H9 (cell line): Measurements from ENCODE around the gene PDGFB. TPM values are rescaled to one million over a fixed set of nuclear protein-coding genes. Genes with fewer than 3 reads are reported as not detected.

Experiments used
- DNase-seq: peaks from one replicate; pipeline ENCODE4 v3.0.0-alpha.2; 2017
- H2AFZ ChIP-seq: one replicate; pipeline ENCODE4 v1.6.1; 2013; ENCODE audit warnings: mild to moderate bottlenecking, low read length, control low read depth, moderate library complexity
- H2AK5ac ChIP-seq: 2 replicates; pipeline ENCODE4 v1.6.1; 2013; ENCODE audit warnings: low read length, control low read depth, mixed read lengths; ENCODE audit not compliant: insufficient read length
- H2BK120ac ChIP-seq: one replicate; pipeline ENCODE4 v1.6.1; 2013; ENCODE audit warnings: low read depth, mild to moderate bottlenecking, low read length, control low read depth, inconsistent platforms; ENCODE audit not compliant: poor library complexity, severe bottlenecking
- H2BK12ac ChIP-seq: 2 replicates; pipeline ENCODE4 v1.6.1; 2013; ENCODE audit warnings: low read length, control low read depth, mixed read lengths, low read depth; ENCODE audit not compliant: insufficient read length
- H2BK15ac ChIP-seq: 2 replicates; pipeline ENCODE4 v1.6.1; 2013; ENCODE audit warnings: low read depth, low read length, control low read depth
- H2BK20ac ChIP-seq: one replicate; pipeline ENCODE4 v1.6.1; 2013; ENCODE audit warnings: low read depth, mild to moderate bottlenecking, low read length, control low read depth, inconsistent platforms; ENCODE audit not compliant: poor library complexity, severe bottlenecking
- H2BK5ac ChIP-seq: 2 replicates; pipeline ENCODE4 v1.6.1; 2013; ENCODE audit warnings: low read length, control low read depth, mixed read lengths; ENCODE audit not compliant: insufficient read length
- H3K14ac ChIP-seq: 2 replicates; pipeline ENCODE4 v1.6.1; 2013; ENCODE audit warnings: low read length, control low read depth; ENCODE audit not compliant: insufficient read depth
- H3K18ac ChIP-seq: 2 replicates; pipeline ENCODE4 v1.6.1; 2013; ENCODE audit warnings: low read depth, mild to moderate bottlenecking, mixed read lengths, low read length, control low read depth; ENCODE audit not compliant: insufficient read length
- H3K23ac ChIP-seq: 2 replicates; pipeline ENCODE4 v1.6.1; 2013; ENCODE audit warnings: low read length, control low read depth, mixed read lengths, low read depth; ENCODE audit not compliant: insufficient read length
- H3K23me2 ChIP-seq: 2 replicates; pipeline ENCODE4 v1.6.1; 2013; ENCODE audit warnings: low read depth, mild to moderate bottlenecking, mixed read lengths, low read length, control low read depth; ENCODE audit not compliant: insufficient read length, poor library complexity, severe bottlenecking
- H3K27ac ChIP-seq: 2 replicates; pipeline ENCODE4 v1.5.1; 2013; ENCODE audit warnings: low read length, control low read depth, mixed read lengths, low read depth; ENCODE audit not compliant: insufficient read length
- H3K27me3 ChIP-seq: 2 replicates; pipeline ENCODE4 v1.6.1; 2013; ENCODE audit warnings: low read length, control low read depth, inconsistent platforms; ENCODE audit not compliant: insufficient read depth
- H3K4ac ChIP-seq: 2 replicates; pipeline ENCODE4 v1.6.1; 2013; ENCODE audit warnings: low read depth, mild to moderate bottlenecking, control low read depth, inconsistent platforms, low read length, moderate library complexity
- H3K4me1 ChIP-seq: 2 replicates; pipeline ENCODE4 v1.6.1; 2013; ENCODE audit warnings: low read length, control low read depth, inconsistent platforms; ENCODE audit not compliant: insufficient read depth
- H3K4me2 ChIP-seq: 2 replicates; pipeline ENCODE4 v1.6.1; 2013; ENCODE audit warnings: low read length, control low read depth, mixed read lengths; ENCODE audit not compliant: insufficient read length, insufficient read depth
- H3K56ac ChIP-seq: 2 replicates; pipeline ENCODE4 v1.6.1; 2013; ENCODE audit warnings: low read depth, mild to moderate bottlenecking, mixed read lengths, low read length, control low read depth; ENCODE audit not compliant: insufficient read length
- H3K79me1 ChIP-seq: 2 replicates; pipeline ENCODE4 v1.6.1; 2013; ENCODE audit warnings: low read depth, mild to moderate bottlenecking, moderate library complexity, low read length, control low read depth, inconsistent platforms; ENCODE audit not compliant: insufficient read depth, poor library complexity, severe bottlenecking
- H3K79me2 ChIP-seq: 2 replicates; pipeline ENCODE4 v1.6.1; 2013; ENCODE audit warnings: low read length, control low read depth, inconsistent platforms; ENCODE audit not compliant: insufficient read depth
- H3K9ac ChIP-seq: 2 replicates; pipeline ENCODE4 v1.6.1; 2013; ENCODE audit warnings: low read length, control low read depth, mixed read lengths; ENCODE audit not compliant: insufficient read length; ENCODE audit errors: extremely low read depth
- H3K9me3 ChIP-seq: one replicate; pipeline ENCODE4 v1.6.1; 2013; ENCODE audit warnings: low read depth, low read length, inconsistent platforms; ENCODE audit not compliant: control insufficient read depth
- H3T11ph ChIP-seq: one replicate; pipeline ENCODE4 v1.6.1; 2013; ENCODE audit warnings: mild to moderate bottlenecking, low read length, control low read depth, inconsistent platforms
- H4K20me1 ChIP-seq: one replicate; pipeline ENCODE4 v1.6.1; 2013; ENCODE audit not compliant: control insufficient read depth, insufficient read length, insufficient read depth
- H4K5ac ChIP-seq: 2 replicates; pipeline ENCODE4 v1.6.1; 2013; ENCODE audit warnings: low read depth, mild to moderate bottlenecking, mixed read lengths, low read length, control low read depth; ENCODE audit not compliant: insufficient read length
- H4K8ac ChIP-seq: replicated peaks from 2 replicates; pipeline ENCODE4 v1.6.1; 2013; ENCODE audit warnings: low read length, control low read depth, mixed read lengths, low read depth; ENCODE audit not compliant: insufficient read length
- H4K91ac ChIP-seq: 2 replicates; pipeline ENCODE4 v1.6.1; 2013; ENCODE audit warnings: low read depth, mild to moderate bottlenecking, moderate library complexity, mixed read lengths, low read length, control low read depth; ENCODE audit not compliant: insufficient read length
- H3K27ac Mint-ChIP-seq, 3 experiments: 2 replicates in 2 of 3; 3 replicates in 1 of 3; pipeline ENCODE4 v1.8.0; 2020 to 2021; ENCODE audit warnings: mixed read lengths in 3 of 3, mild to moderate bottlenecking in 1 of 3, moderate library complexity in 1 of 3
- H3K27me3 Mint-ChIP-seq: 2 replicates; pipeline ENCODE4 v1.8.0; 2021; ENCODE audit warnings: low read depth, mild to moderate bottlenecking, moderate library complexity, mixed read lengths
- H3K36me3 Mint-ChIP-seq, 3 experiments: 2 replicates in 2 of 3; 3 replicates in 1 of 3; pipeline ENCODE4 v1.8.0; 2020 to 2021; ENCODE audit warnings: low read depth in 3 of 3, mixed read lengths in 3 of 3; ENCODE audit not compliant: insufficient read depth in 1 of 3
- H3K4me1 Mint-ChIP-seq, 2 experiments: 2 replicates each; pipeline ENCODE4 v1.8.0; 2020; ENCODE audit warnings: mixed read lengths in 2 of 2
- H3K4me3 Mint-ChIP-seq, 2 experiments: 2 replicates in 1 of 2; 3 replicates in 1 of 2; pipeline ENCODE4 v1.8.0; 2020 to 2021; ENCODE audit warnings: mild to moderate bottlenecking in 2 of 2, mixed read lengths in 2 of 2, moderate library complexity in 1 of 2
- H3K9me3 Mint-ChIP-seq, 2 experiments: 2 replicates in 1 of 2; 3 replicates in 1 of 2; pipeline ENCODE4 v1.8.0; 2020; ENCODE audit warnings: mild to moderate bottlenecking in 2 of 2, mixed read lengths in 2 of 2, moderate library complexity in 1 of 2
- WGBS: extraction: QIAGEN DNeasy Blood & Tissue Kit; methylation state at CpG from one replicate; pipeline ENCODE4 v1.1.7; 2013; ENCODE audit warnings: missing lambda C conversion rate, low lambda C conversion rate, mixed read lengths; ENCODE audit not compliant: insufficient read length; ENCODE audit errors: extremely low coverage; 5-methylcytosine and 5-hydroxymethylcytosine counted together
- total RNA-seq: library from RNA; stranded (reverse); gene quantifications from 2 replicates; pipeline ENCODE4 v1.2.1, GENCODE V29; 2021
- TF ChIP-seq, protein P1 (sequence below): fragments of 200-600 bp; sonication (generic); conservative IDR thresholded peaks from 3 replicates; pipeline ENCODE4 v1.8.0; 2021; ENCODE audit warnings: antibody characterized with exemption, mild to moderate bottlenecking

The PDGFB gene
- total RNA-seq, 1 experiment from 2014 or later = 6.1 TPM

DNA sequence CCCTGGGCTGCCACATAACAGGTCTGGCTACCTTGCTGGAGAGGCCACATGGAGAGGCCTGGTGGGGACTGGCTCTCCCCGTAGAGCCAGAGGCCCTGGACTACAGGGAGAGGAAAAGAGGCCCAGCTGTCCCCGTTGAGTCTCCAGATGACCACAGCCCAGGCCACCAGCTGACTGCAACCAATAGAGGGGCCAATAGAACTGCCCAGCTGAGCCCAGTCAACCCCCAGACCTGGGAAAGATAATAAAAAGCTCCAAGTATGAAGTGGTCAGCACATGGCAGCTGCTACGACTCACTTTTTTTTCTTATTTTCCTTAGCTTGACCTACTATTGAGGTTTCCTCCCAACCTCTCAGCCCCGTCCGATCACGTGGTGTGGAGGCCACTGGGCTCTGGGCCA lies 18.4 kb downstream of the PDGFB start:
- H2BK120ac ChIP-seq = no peak overlapping the region
- TF ChIP-seq, protein P1, sequence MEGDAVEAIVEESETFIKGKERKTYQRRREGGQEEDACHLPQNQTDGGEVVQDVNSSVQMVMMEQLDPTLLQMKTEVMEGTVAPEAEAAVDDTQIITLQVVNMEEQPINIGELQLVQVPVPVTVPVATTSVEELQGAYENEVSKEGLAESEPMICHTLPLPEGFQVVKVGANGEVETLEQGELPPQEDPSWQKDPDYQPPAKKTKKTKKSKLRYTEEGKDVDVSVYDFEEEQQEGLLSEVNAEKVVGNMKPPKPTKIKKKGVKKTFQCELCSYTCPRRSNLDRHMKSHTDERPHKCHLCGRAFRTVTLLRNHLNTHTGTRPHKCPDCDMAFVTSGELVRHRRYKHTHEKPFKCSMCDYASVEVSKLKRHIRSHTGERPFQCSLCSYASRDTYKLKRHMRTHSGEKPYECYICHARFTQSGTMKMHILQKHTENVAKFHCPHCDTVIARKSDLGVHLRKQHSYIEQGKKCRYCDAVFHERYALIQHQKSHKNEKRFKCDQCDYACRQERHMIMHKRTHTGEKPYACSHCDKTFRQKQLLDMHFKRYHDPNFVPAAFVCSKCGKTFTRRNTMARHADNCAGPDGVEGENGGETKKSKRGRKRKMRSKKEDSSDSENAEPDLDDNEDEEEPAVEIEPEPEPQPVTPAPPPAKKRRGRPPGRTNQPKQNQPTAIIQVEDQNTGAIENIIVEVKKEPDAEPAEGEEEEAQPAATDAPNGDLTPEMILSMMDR = no peak
- no peak overlapping the region for H2BK20ac ChIP-seq
- Mint-ChIP-seq H3K27ac (peak overlapping the region; percentile 49 to 79 (median 72); a peak in 3 of 7 replicates), H3K4me1 (peaks cover 25 to 27% of the 10 kb centered on the region in 2 experiments), H3K9me3 (no peaks in the 10 kb centered on the region; a peak in 2 of 5 replicates), H3K4me3 (no peak overlapping the region), H3K27me3 (peaks cover 5% of the 10 kb centered on the region), H3K36me3 (peaks cover 0 to 24% (median 4%) of the 10 kb centered on the region in 3 experiments; a peak in 3 of 7 replicates)
- H3K4me1 ChIP-seq = peaks cover 8% of the 10 kb centered on the region; the same call in 1 of the 2 replicates
- no peak for DNase-seq
- no peak overlapping the region for H3K18ac ChIP-seq
- H4K5ac ChIP-seq = no peak overlapping the region
- H3K27ac ChIP-seq = no peak overlapping the region
- no peak overlapping the region for H3K4me2 ChIP-seq
- H2BK5ac ChIP-seq = no peak overlapping the region
- H3K56ac ChIP-seq = no peak overlapping the region
- no peaks in the 10 kb centered on the region for H3K79me2 ChIP-seq
- no peak overlapping the region for H4K8ac ChIP-seq
- H2BK15ac ChIP-seq = no peak overlapping the region
- no peak overlapping the region for H2AFZ ChIP-seq
- H3K27me3 ChIP-seq = no peaks in the 10 kb centered on the region
- H4K20me1 ChIP-seq = no peaks in the 10 kb centered on the region
- H4K91ac ChIP-seq = no peak overlapping the region
- H3K23me2 ChIP-seq = no peaks in the 10 kb centered on the region
- H3K4ac ChIP-seq = no peak overlapping the region
- no CpG with 5 or more reads among the region's 6 CpGs for WGBS
- no peak overlapping the region for H2AK5ac ChIP-seq
- H3K9ac ChIP-seq = no peak overlapping the region
- H3K79me1 ChIP-seq = no peaks in the 10 kb centered on the region
- no peak overlapping the region for H3T11ph ChIP-seq
- H3K14ac ChIP-seq = no peak overlapping the region
- no peak overlapping the region for H2BK12ac ChIP-seq
- no peak overlapping the region for H3K23ac ChIP-seq
- H3K9me3 ChIP-seq = no peaks in the 10 kb centered on the region
